HG03139 (cell line): ENCODE measurements around the gene TMEM131L.
A peak's percentile ranks its signal among the peaks of the same experiment; 100 is the strongest.

ENCODE experiments used
- ATAC-seq: cut with Tn5 transposase; IDR thresholded peaks from one replicate; pipeline ENCODE4 v1.9.1; 2021; ENCODE audit not compliant: unreplicated experiment

TMEM131L gene

GRCh38 chr4:153684182-153684970 lies 218.2 kb downstream of the TMEM131L start, which contains the start of gene TLR2:
TSS of gene TLR2 (plus strand) at chr4:153684280. CDS start at chr4:153702908, 18,628 bp downstream.
- peak; percentile 85 for ATAC-seq

GRCh38 chr4:153684971-153685371 lies 218.8 kb downstream of the TMEM131L start:
- no peak for ATAC-seq
